H1 (cell line): ENCODE data around the gene FOXC1. TPM values are rescaled to one million over a fixed set of nuclear protein-coding genes. Genes with fewer than 3 reads are reported as not detected.

Experiments
- CHD2 ChIP-seq: IDR thresholded peaks from 2 replicates; pipeline ENCODE4 v1.6.1; 2012; ENCODE audit warnings: low read length, improper control_type of control experiment
- CHD7 ChIP-seq: fragments of 300-600 bp; sonication (generic); IDR thresholded peaks from 2 replicates; pipeline ENCODE4 v1.7.1; 2012; ENCODE audit warnings: low read length, moderate library complexity, mild to moderate bottlenecking, inconsistent platforms; ENCODE audit not compliant: insufficient replicate concordance
- GTF2F1 ChIP-seq: IDR thresholded peaks from 2 replicates; pipeline ENCODE4 v1.6.1; 2012; ENCODE audit warnings: low read depth, low read length, improper control_type of control experiment, borderline replicate concordance
- KDM1A ChIP-seq: fragments of 200-600, 300-600 bp; sonication (generic); IDR thresholded peaks from 2 replicates; pipeline ENCODE4 v1.7.1; 2016; ENCODE audit warnings: mild to moderate bottlenecking, low read length, borderline replicate concordance
- RNF2 ChIP-seq: fragments of 200-900, 300-1000 bp; sonication (generic); IDR thresholded peaks from 2 replicates; pipeline ENCODE4 v1.7.1; 2016; ENCODE audit warnings: borderline replicate concordance, low read depth, mild to moderate bottlenecking, antibody characterized with exemption, low read length; ENCODE audit not compliant: poor library complexity, severe bottlenecking; ENCODE audit errors: missing control alignments
- SAP30 ChIP-seq: fragments of 300-600 bp; sonication (generic); IDR thresholded peaks from 2 replicates; pipeline ENCODE4 v1.7.1; 2012; ENCODE audit warnings: low read length, moderate library complexity, mild to moderate bottlenecking, inconsistent platforms; ENCODE audit not compliant: insufficient read depth, insufficient replicate concordance
- SIRT6 ChIP-seq: IDR thresholded peaks from one replicate; pipeline ENCODE4 v1.7.1; 2012; ENCODE audit warnings: low read length, inconsistent platforms
- polyA plus RNA-seq, 7 experiments: library from polyadenylated mRNA; depleted of rRNA in 3 of 7; stranded (reverse) in 5 of 7; unstranded in 2 of 7; fragments of >200 nt in 5 of 7; fragments of 200-250 nt in 2 of 7; gene quantifications; 1 replicate in 5 of 7; 2 replicates in 1 of 7; 4 replicates in 1 of 7; pipeline versions ENCODE4 v1.2.1 to v1.2.3, GENCODE V29; 2011 to 2013; ENCODE audit warnings: missing spikeins in 2 of 7, mixed read lengths in 2 of 7
- total RNA-seq: library from RNA; stranded (reverse); fragmentation: NEBNext Ultra II Directional; extraction: Animal tissue kit (Norgen Biotek cat#: 25700); gene quantifications from 2 replicates; pipeline ENCODE4 v1.2.1, GENCODE V29; 2021
- TF ChIP-seq, protein P1 (sequence below): IDR thresholded peaks from 2 replicates; pipeline ENCODE4 v1.6.1; 2012; ENCODE audit warnings: inconsistent platforms

The FOXC1 gene
- total and polyA plus RNA-seq, 2 of the 8 experiments (the other 6 are each of a cell fraction or from before 2014, with no cell fraction given), result 0.22 TPM; not detected in 1

DNA sequence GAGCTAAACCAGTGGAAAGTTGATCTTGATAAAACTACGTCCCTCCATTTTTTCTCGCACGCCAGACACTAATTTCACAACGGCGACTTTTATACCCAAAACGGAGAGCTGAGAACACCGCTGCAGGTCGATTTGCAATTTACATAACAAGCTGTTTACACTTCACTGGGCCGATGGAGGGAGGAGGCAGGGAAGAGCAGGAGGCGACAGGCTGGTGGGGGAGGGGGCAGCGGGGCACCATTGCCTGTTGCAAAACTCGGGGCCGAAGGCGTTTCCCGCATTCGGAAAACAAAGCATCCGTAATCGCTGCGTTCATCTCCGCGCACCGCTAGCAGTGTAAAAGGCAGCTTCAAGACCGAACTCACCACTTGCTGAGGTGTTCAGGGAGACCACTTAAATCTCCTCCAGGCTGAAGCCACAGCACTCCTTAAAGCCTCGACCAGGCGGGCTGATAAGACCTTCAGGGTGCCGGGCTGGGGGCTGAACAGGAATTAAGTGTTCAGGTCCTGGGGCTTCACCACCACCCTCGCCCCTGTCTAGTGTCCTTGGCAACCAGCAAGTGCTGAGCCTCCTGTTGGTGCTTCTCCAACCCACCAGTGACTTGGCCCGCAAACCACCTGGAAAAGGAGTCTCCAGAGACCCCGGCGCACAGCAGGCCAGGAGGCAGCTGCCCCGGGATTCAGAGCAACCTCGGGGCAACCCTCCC, 2.0 kb upstream of the FOXC1 start (continued):
- TF ChIP-seq CHD7, result no peak
- TF ChIP-seq SIRT6, result no peak
- TF ChIP-seq SAP30, result no peak
- no peak for TF ChIP-seq GTF2F1
- TF ChIP-seq, protein P1, sequence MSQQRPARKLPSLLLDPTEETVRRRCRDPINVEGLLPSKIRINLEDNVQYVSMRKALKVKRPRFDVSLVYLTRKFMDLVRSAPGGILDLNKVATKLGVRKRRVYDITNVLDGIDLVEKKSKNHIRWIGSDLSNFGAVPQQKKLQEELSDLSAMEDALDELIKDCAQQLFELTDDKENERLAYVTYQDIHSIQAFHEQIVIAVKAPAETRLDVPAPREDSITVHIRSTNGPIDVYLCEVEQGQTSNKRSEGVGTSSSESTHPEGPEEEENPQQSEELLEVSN, result no peak
- TF ChIP-seq KDM1A, result no peak
- 0 out of 2 replicates have a peak, but pooled peaks have one; percentile 43 for TF ChIP-seq CHD2
- TF ChIP-seq RNF2, result no peak
